ENCODE results near the gene QKI. TPM values are rescaled to one million over a fixed set of nuclear protein-coding genes. Genes with fewer than 3 reads are reported as not detected.
"Not testable (repeated sequence)": the region's sequence is repeated elsewhere in the genome, so short reads cannot be mapped to it uniquely, and the experiment has no call there.

Gene QKI
- total RNA-seq, 1 donor from 2014 or later, result 419 TPM

- DNase-seq, result no peak
These were observed 166.0 kb downstream of the QKI start for GRCh38 chr6:163580311-163581030.

GRCh38 chr6:163583558-163583957 lies 169.0 kb downstream of the QKI start:
- no peak for DNase-seq

- no peak for DNase-seq
These were observed 171.5 kb downstream of the QKI start for GRCh38 chr6:163585932-163586437.

GRCh38 chr6:163586888-163587287 lies 172.4 kb downstream of the QKI start:
- no peak for DNase-seq

- DNase-seq, result peak; percentile 67
These were observed 173.9 kb downstream of the QKI start for GRCh38 chr6:163588220-163588919.

- no peak for DNase-seq
These were observed 174.9 kb downstream of the QKI start for GRCh38 chr6:163589387-163589786.

GRCh38 chr6:163590132-163590531 lies 175.6 kb downstream of the QKI start:
- not testable (repeated sequence) for DNase-seq

- DNase-seq, result no peak
These were observed 178.4 kb downstream of the QKI start for GRCh38 chr6:163592872-163593271.

GRCh38 chr6:163596174-163596573 lies 181.7 kb downstream of the QKI start:
- no peak for DNase-seq

GRCh38 chr6:163599136-163599535 lies 184.6 kb downstream of the QKI start:
- no peak for DNase-seq

GRCh38 chr6:163599684-163600083 lies 185.2 kb downstream of the QKI start:
- DNase-seq, result no peak

GRCh38 chr6:163600331-163600730 lies 185.8 kb downstream of the QKI start:
- no peak for DNase-seq

GRCh38 chr6:163600781-163601180 lies 186.3 kb downstream of the QKI start:
- no peak for DNase-seq

GRCh38 chr6:163602851-163603250 lies 188.3 kb downstream of the QKI start:
- DNase-seq, result no peak

- DNase-seq, result no peak
These were observed 188.9 kb downstream of the QKI start for GRCh38 chr6:163603395-163603794.

- no peak for DNase-seq
These were observed 191.0 kb downstream of the QKI start for GRCh38 chr6:163605385-163606097.

GRCh38 chr6:163607792-163608191 lies 193.3 kb downstream of the QKI start:
- DNase-seq, result no peak

- DNase-seq, result no peak
These were observed 193.7 kb downstream of the QKI start for GRCh38 chr6:163608204-163608644.

- DNase-seq, result no peak
These were observed 197.7 kb downstream of the QKI start for GRCh38 chr6:163612200-163612599.

- DNase-seq, result no peak
These were observed 198.5 kb downstream of the QKI start for GRCh38 chr6:163613025-163613424.

GRCh38 chr6:163613668-163614067 lies 199.2 kb downstream of the QKI start:
- no peak for DNase-seq

- no peak for DNase-seq
These were observed 201.9 kb downstream of the QKI start for GRCh38 chr6:163616452-163616851.

GRCh38 chr6:163617549-163617948 lies 203.0 kb downstream of the QKI start:
- DNase-seq, result no peak
